SK-N-MC (cell line): Measurements from ENCODE around the gene RUNX1.

Experiments used
- EZH2 ChIP-seq: fragments of 200-600 bp; sonication (generic); IDR thresholded peaks from one replicate; pipeline ENCODE4 v1.6.1; 2017; ENCODE audit warnings: antibody characterized with exemption
- POLR2AphosphoS5 ChIP-seq: IDR thresholded peaks from 2 replicates; pipeline ENCODE4 v1.6.1; 2012; ENCODE audit warnings: mild to moderate bottlenecking, low read depth, low read length, borderline replicate concordance

- TF ChIP-seq POLR2AphosphoS5, result no peak
- no peak for TF ChIP-seq EZH2
These were observed 253.9 kb downstream of the RUNX1 start for GRCh38 chr21:34795175-34795547.
